ENCODE results near the gene U2SURP. TPM values are rescaled to one million over a fixed set of nuclear protein-coding genes. Genes with fewer than 3 reads are reported as not detected.

Gene U2SURP
- total and polyA plus RNA-seq, 2 donors (not counting 3 experiments of a cell fraction or from before 2014, with no cell fraction given) = 12.6 to 92.4 TPM

DNA sequence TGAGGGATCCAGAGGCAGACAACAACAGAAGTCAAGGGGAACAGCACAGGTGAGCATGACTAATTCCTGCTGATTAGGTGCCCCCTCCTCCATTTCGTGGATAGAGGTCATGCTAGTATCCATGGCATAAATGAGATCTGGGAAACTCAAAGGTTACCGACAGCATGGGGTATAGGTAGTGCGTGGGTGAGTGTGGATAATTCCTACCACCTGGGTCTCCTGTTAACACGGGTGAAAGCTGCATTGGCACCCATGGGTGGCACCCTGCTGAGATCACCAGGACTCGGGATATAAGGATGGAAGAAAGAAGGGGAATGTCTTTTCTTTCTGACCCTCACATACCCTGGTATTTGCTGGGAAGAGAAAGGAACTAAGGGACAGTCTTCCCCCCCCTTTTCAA is 103.8 kb downstream of the U2SURP start:
- BruUV-seq (replicated peaks) = no TSS peak
- CTCF ChIA-PET = no interaction called here
- dilution Hi-C loops (cut with MboI; ENCODE audit: extremely low pct_ligation_motif_present, low sequenced_read_pairs) = no loop called here

More for the DNA sequence above, 103.8 kb downstream of the U2SURP start:
- Histone ChIP-seq H3K4me2 (ENCODE audit: insufficient read depth, low read length) (no peak overlapping the region), H3K9ac (replicated peaks; ENCODE audit: extremely low read depth, insufficient read depth, low read length) (no peak overlapping the region), H3K79me2 (ENCODE audit: control insufficient read depth, insufficient read depth, low read length) (no peaks in the 10 kb centered on the region), H3K27ac (ENCODE audit: insufficient read depth, low read depth, low read length) (no peak overlapping the region), H3K4me3 (replicated peaks in 1 of 3; ENCODE audit: insufficient read depth in 1 of 3, low read depth in 1 of 3, low read length in 3 of 3) (no peak overlapping the region), H3K9me3 (replicated peaks; ENCODE audit: control insufficient read depth, insufficient read depth, low read length) (no peaks in the 10 kb centered on the region), H3K4me1 (ENCODE audit: control insufficient read depth, extremely low read depth, insufficient read depth, low read length) (no peaks in the 10 kb centered on the region), H3K9me1 (replicated peaks; ENCODE audit: control insufficient read depth, extremely low read depth, insufficient read depth, low read length) (peaks cover 2% of the 10 kb centered on the region), H3K27me3 (ENCODE audit: control insufficient read depth in 2 of 2, insufficient read depth in 2 of 2, low read length in 2 of 2) (peaks cover 0 to 2% of the 10 kb centered on the region in 2 experiments), H4K20me1 (replicated peaks; ENCODE audit: control insufficient read depth, extremely low read depth, insufficient read depth, low read length) (no peaks in the 10 kb centered on the region), H3K36me3 (ENCODE audit: control insufficient read depth in 2 of 2, extremely low read depth in 1 of 2, insufficient read depth in 2 of 2, low read length in 2 of 2) (no peaks in the 10 kb centered on the region), H2AFZ (ENCODE audit: low read depth, low read length) (no peak overlapping the region)
- TF ChIP-seq EZH2 (IDR thresholded peaks at IDR 0.05; ENCODE audit: borderline replicate concordance, low read depth, low read length, severe bottlenecking) = no peak
- no peak for TF ChIP-seq MYC (IDR thresholded peaks at IDR 0.05; ENCODE audit: low read depth, low read length)
- TF ChIP-seq JUN (IDR thresholded peaks at IDR 0.05; ENCODE audit: borderline replicate concordance, insufficient read depth, insufficient read length, low read depth) = no peak
- TF ChIP-seq, protein P1, sequence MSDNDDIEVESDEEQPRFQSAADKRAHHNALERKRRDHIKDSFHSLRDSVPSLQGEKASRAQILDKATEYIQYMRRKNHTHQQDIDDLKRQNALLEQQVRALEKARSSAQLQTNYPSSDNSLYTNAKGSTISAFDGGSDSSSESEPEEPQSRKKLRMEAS (IDR thresholded peaks at IDR 0.05; ENCODE audit: insufficient read depth, insufficient read length) = no peak
- TF ChIP-seq FOS (IDR thresholded peaks at IDR 0.05; ENCODE audit: borderline replicate concordance, insufficient read depth, low read length) = no peak
- no peak for TF ChIP-seq CTCF (IDR thresholded peaks at IDR 0.05; ENCODE audit: extremely low read depth in 1 of 2, insufficient read depth in 1 of 2, low read depth in 1 of 2, low read length in 2 of 2)
- TF ChIP-seq POLR2A (IDR thresholded peaks at IDR 0.05; ENCODE audit: low read depth, low read length) = no peak
- no peak for TF ChIP-seq POLR2AphosphoS5 (IDR thresholded peaks at IDR 0.05; ENCODE audit: insufficient read depth, low read depth, low read length)
- no peak for TF ChIP-seq GATA2 (IDR thresholded peaks at IDR 0.05; ENCODE audit: insufficient read depth, insufficient read length, low read depth, low read length)
- DNase-seq (ENCODE audit: low read depth, low spot score) (no peak), FAIRE-seq (no peak)
- POLR2A ChIA-PET = interaction anchor here (0.6 kb wide), 1 partner anchor 352 kb away, joined by 3 read pairs; no protein-coding TSS in a partner anchor
- intact Hi-C loops (cut with micrococcal nuclease) = no loop called here
